ENCODE measurements around the gene PPL.

- TF ChIP-seq YY1 (IDR thresholded peaks at IDR 0.05; ENCODE audit: insufficient read depth, insufficient read length) (no peak), ZNF274 (IDR thresholded peaks at IDR 0.05; ENCODE audit: low read depth, low read length) (no peak), SUZ12 (IDR thresholded peaks at IDR 0.05; ENCODE audit: extremely low read depth, insufficient read depth, insufficient read length) (no peak)
Measured at GRCh38 chr16:4899474-4899846, 37.5 kb downstream of the PPL start.
